Measurements from ENCODE around the gene DEPDC4.

Gene DEPDC4

GRCh38 chr12:100303831-100304230 is 37.0 kb upstream of the DEPDC4 start (continued):
- TF ChIP-seq ZNF155 (tag by site-specific recombination; IDR thresholded peaks at IDR 0.05) = no peak

- TF ChIP-seq ZNF133 (tag by site-specific recombination; IDR thresholded peaks at IDR 0.05) (no peak), ZNF433 (tag by site-specific recombination; IDR thresholded peaks at IDR 0.05; ENCODE audit: low read depth) (no peak), ZNF239 (tag by site-specific recombination; IDR thresholded peaks at IDR 0.05) (no peak)
- TF ChIP-seq, protein P1, sequence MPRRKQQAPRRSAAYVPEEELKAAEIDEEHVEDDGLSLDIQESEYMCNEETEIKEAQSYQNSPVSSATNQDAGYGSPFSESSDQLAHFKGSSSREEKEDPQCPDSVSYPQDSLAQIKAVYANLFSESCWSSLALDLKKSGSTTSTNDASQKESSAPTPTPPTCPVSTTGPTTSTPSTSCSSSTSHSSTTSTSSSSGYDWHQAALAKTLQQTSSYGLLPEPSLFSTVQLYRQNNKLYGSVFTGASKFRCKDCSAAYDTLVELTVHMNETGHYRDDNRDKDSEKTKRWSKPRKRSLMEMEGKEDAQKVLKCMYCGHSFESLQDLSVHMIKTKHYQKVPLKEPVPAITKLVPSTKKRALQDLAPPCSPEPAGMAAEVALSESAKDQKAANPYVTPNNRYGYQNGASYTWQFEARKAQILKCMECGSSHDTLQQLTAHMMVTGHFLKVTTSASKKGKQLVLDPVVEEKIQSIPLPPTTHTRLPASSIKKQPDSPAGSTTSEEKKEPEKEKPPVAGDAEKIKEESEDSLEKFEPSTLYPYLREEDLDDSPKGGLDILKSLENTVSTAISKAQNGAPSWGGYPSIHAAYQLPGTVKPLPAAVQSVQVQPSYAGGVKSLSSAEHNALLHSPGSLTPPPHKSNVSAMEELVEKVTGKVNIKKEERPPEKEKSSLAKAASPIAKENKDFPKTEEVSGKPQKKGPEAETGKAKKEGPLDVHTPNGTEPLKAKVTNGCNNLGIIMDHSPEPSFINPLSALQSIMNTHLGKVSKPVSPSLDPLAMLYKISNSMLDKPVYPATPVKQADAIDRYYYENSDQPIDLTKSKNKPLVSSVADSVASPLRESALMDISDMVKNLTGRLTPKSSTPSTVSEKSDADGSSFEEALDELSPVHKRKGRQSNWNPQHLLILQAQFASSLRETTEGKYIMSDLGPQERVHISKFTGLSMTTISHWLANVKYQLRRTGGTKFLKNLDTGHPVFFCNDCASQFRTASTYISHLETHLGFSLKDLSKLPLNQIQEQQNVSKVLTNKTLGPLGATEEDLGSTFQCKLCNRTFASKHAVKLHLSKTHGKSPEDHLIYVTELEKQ (tag by site-specific recombination; IDR thresholded peaks at IDR 0.05; ENCODE audit: borderline replicate concordance) = no peak
- CTCF ChIA-PET = no interaction called here
- H3K36me3 ChIP-seq (ENCODE audit: control insufficient read depth in 2 of 2, insufficient read depth in 1 of 2, low read length in 2 of 2) = peaks cover 17 to 58% of the 10 kb centered on the region in 2 experiments
Observed at GRCh38 chr12:100302081-100302480, 35.2 kb upstream of the DEPDC4 start.

DNA sequence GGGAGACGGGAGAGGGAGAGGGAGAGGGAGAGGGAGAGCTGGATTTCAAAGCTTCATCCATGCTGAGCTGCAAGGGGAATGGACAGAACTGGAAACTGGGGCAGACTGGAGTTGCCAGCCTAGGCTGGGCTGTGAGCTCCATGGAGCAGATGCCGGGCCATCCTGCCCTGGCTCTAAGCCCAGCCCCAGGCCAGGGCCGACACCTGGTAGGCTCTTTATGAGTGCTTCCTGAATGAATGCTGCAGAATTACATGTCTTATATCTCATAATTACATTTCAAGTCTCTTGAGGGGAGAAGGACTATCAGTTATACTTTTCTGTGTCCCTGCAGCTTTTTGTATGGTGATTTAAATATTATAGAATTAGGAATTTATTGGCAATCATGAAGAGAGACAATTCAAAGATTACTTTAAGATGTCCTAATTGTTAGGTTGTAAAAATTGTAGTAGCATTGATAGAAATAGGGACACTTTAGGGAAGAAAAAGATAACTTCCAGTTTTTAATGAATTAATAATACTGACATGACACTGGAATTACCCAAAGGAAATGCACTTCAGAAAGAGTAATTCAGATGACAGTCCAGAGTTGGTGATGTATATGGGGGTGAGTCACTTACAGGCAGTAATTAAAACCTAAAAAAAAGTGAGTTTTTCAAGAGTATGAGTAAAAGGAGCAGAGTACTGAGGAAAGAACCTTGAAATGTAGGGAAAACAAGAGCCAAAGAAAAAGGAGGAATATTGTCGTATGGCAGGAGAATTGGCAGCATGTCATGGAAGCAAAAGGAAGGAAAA is 29.1 kb upstream of the DEPDC4 start:
- CTCF ChIA-PET = interaction anchor here (0.6 kb wide), 1 partner anchor 18 kb away, joined by 4 read pairs; no protein-coding TSS in a partner anchor
- peaks cover 21 to 51% of the 10 kb centered on the region in 2 experiments for H3K36me3 ChIP-seq (ENCODE audit: control insufficient read depth in 2 of 2, insufficient read depth in 1 of 2, low read length in 2 of 2)
- TF ChIP-seq SCRT1 (tag by site-specific recombination; IDR thresholded peaks at IDR 0.05; ENCODE audit: borderline replicate concordance) (no peak), FEZF1 (tag by site-specific recombination; IDR thresholded peaks at IDR 0.05) (no peak), BCL11A (tag by site-specific recombination; IDR thresholded peaks at IDR 0.05; ENCODE audit: low read depth) (no peak), ZNF777 (tag by site-specific recombination; IDR thresholded peaks at IDR 0.05; ENCODE audit: borderline replicate concordance) (no peak), ZNF433 (tag by site-specific recombination; IDR thresholded peaks at IDR 0.05; ENCODE audit: low read depth) (no peak), ZNF585B (tag by site-specific recombination; IDR thresholded peaks at IDR 0.05) (no peak), ZNF677 (tag by site-specific recombination; IDR thresholded peaks at IDR 0.05) (no peak), ZNF184 (tag by site-specific recombination; IDR thresholded peaks at IDR 0.05) (no peak), ZNF350 (tag by site-specific recombination; IDR thresholded peaks at IDR 0.05) (no peak), ZNF544 (tag by site-specific recombination; IDR thresholded peaks at IDR 0.05) (no peak), ZNF473 (tag by site-specific recombination; IDR thresholded peaks at IDR 0.05) (no peak)
- TF ChIP-seq, protein P2, sequence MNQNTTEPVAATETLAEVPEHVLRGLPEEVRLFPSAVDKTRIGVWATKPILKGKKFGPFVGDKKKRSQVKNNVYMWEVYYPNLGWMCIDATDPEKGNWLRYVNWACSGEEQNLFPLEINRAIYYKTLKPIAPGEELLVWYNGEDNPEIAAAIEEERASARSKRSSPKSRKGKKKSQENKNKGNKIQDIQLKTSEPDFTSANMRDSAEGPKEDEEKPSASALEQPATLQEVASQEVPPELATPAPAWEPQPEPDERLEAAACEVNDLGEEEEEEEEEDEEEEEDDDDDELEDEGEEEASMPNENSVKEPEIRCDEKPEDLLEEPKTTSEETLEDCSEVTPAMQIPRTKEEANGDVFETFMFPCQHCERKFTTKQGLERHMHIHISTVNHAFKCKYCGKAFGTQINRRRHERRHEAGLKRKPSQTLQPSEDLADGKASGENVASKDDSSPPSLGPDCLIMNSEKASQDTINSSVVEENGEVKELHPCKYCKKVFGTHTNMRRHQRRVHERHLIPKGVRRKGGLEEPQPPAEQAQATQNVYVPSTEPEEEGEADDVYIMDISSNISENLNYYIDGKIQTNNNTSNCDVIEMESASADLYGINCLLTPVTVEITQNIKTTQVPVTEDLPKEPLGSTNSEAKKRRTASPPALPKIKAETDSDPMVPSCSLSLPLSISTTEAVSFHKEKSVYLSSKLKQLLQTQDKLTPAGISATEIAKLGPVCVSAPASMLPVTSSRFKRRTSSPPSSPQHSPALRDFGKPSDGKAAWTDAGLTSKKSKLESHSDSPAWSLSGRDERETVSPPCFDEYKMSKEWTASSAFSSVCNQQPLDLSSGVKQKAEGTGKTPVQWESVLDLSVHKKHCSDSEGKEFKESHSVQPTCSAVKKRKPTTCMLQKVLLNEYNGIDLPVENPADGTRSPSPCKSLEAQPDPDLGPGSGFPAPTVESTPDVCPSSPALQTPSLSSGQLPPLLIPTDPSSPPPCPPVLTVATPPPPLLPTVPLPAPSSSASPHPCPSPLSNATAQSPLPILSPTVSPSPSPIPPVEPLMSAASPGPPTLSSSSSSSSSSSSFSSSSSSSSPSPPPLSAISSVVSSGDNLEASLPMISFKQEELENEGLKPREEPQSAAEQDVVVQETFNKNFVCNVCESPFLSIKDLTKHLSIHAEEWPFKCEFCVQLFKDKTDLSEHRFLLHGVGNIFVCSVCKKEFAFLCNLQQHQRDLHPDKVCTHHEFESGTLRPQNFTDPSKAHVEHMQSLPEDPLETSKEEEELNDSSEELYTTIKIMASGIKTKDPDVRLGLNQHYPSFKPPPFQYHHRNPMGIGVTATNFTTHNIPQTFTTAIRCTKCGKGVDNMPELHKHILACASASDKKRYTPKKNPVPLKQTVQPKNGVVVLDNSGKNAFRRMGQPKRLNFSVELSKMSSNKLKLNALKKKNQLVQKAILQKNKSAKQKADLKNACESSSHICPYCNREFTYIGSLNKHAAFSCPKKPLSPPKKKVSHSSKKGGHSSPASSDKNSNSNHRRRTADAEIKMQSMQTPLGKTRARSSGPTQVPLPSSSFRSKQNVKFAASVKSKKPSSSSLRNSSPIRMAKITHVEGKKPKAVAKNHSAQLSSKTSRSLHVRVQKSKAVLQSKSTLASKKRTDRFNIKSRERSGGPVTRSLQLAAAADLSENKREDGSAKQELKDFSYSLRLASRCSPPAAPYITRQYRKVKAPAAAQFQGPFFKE (tag by site-specific recombination; IDR thresholded peaks at IDR 0.05; ENCODE audit: borderline replicate concordance) = no peak
- TF ChIP-seq, protein P3, sequence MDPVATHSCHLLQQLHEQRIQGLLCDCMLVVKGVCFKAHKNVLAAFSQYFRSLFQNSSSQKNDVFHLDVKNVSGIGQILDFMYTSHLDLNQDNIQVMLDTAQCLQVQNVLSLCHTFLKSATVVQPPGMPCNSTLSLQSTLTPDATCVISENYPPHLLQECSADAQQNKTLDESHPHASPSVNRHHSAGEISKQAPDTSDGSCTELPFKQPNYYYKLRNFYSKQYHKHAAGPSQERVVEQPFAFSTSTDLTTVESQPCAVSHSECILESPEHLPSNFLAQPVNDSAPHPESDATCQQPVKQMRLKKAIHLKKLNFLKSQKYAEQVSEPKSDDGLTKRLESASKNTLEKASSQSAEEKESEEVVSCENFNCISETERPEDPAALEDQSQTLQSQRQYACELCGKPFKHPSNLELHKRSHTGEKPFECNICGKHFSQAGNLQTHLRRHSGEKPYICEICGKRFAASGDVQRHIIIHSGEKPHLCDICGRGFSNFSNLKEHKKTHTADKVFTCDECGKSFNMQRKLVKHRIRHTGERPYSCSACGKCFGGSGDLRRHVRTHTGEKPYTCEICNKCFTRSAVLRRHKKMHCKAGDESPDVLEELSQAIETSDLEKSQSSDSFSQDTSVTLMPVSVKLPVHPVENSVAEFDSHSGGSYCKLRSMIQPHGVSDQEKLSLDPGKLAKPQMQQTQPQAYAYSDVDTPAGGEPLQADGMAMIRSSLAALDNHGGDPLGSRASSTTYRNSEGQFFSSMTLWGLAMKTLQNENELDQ (tag by site-specific recombination; IDR thresholded peaks at IDR 0.05; ENCODE audit: low read depth) = no peak

More at GRCh38 chr12:100302081-100302480, 35.2 kb upstream of the DEPDC4 start:
- POLR2A ChIA-PET = no interaction called here
- H3K4me3 ChIP-seq (ENCODE audit: low read depth, low read length) = no peak overlapping the region
- no peaks in the 10 kb centered on the region for H3K9me3 ChIP-seq (ENCODE audit: control insufficient read depth, insufficient read depth, low read depth, low read length)
- H3K4me1 ChIP-seq (ENCODE audit: control insufficient read depth, insufficient read depth, low read length) = no peaks in the 10 kb centered on the region
- H3K27ac ChIP-seq (ENCODE audit: extremely low read depth, low read depth, low read length) = no peak overlapping the region

More for the DNA sequence above, 29.1 kb upstream of the DEPDC4 start:
- POLR2A ChIA-PET = no interaction called here
- H3K4me1 ChIP-seq (ENCODE audit: control insufficient read depth, insufficient read depth, low read length) = no peaks in the 10 kb centered on the region
- no peak overlapping the region for H3K4me3 ChIP-seq (ENCODE audit: low read depth, low read length)
- H3K9me3 ChIP-seq (ENCODE audit: control insufficient read depth, insufficient read depth, low read depth, low read length) = no peaks in the 10 kb centered on the region
- no peak overlapping the region for H3K27ac ChIP-seq (ENCODE audit: extremely low read depth, low read depth, low read length)

Data from HEK293 (cell line).